Suppressor macrophage treated with lipopolysaccharide for 1 hour (primary cell): ENCODE data around the gene NKX2-4.
"Not testable (repeated sequence)": the region's sequence is repeated elsewhere in the genome, so short reads cannot be mapped to it uniquely, and the experiment has no call there.

Experiments used
- DNase-seq, 3 donors: peaks; one replicate each; pipeline ENCODE4 v3.0.0-alpha.2; 2020 to 2022

Gene NKX2-4

DNA sequence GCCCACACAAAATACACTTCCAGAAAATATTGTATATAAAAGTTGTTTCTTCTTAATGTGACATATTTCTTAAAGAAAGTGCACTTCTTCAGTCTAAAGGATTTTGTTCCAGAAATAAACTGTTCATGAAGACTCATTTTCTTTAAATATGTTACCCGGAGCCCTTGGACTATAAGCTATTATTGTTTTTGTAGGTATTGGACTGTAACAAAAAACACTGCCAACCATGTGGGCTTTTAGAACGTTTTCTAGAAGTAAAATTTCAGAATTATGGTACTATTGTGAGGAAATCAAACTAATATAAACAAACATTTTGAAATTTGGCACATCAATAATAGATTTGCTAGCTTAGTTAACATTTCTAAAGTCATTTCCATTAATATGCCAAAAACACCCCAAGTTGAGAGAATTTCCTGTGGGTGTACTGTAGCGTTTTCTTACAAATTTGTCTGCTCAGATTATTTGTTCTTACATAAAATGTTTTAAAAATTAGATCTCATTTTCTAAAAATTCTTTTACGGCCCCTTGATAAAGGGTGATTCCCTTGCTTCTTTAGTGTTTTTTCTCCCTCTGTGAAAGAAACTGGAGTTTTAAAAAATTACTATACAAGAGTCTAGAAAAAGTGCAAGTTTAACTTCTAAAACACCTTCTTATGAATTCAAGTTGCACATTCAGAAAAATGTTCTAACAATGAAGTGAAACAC is 3.4 kb downstream of the NKX2-4 start:
- DNase-seq = no peak

DNA sequence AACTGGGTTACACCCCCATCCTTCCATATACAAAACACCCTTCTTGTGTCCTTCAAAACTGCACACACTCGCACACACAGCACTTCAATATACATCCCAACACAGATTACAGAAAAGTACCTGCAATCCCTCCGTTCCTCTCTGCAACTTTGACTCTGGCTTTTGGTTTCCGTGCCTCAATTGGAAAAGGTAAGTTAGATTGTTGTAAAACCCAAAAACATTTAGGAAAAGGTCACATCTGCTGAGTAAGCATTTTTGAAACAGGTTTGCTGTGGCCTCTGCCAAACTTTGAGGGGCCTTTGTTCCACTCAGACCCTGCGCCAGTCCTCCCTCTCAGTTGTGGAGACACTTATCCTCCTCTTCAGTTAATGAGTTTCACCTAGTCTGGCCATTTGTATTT is 4.2 kb downstream of the NKX2-4 start:
- no peak for DNase-seq

DNA sequence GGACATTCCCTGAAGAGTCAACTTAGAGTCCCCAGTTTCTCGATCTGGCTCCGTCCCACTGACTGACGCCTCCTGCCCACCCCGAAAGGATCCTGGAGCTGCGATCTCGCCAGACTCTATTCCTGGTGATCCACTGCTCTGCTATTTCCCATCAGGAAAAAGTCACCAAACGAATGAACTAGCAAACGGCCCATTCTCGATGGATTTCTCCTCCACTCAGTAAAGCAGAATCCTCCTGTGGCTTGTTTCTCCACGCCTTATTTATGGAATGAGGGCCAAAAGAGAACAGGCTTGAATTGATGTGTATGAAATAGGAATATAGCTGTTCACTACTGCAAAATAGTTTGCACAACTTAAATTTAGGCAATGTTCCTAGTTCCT is 5.4 kb downstream of the NKX2-4 start:
- DNase-seq = no peak

DNA sequence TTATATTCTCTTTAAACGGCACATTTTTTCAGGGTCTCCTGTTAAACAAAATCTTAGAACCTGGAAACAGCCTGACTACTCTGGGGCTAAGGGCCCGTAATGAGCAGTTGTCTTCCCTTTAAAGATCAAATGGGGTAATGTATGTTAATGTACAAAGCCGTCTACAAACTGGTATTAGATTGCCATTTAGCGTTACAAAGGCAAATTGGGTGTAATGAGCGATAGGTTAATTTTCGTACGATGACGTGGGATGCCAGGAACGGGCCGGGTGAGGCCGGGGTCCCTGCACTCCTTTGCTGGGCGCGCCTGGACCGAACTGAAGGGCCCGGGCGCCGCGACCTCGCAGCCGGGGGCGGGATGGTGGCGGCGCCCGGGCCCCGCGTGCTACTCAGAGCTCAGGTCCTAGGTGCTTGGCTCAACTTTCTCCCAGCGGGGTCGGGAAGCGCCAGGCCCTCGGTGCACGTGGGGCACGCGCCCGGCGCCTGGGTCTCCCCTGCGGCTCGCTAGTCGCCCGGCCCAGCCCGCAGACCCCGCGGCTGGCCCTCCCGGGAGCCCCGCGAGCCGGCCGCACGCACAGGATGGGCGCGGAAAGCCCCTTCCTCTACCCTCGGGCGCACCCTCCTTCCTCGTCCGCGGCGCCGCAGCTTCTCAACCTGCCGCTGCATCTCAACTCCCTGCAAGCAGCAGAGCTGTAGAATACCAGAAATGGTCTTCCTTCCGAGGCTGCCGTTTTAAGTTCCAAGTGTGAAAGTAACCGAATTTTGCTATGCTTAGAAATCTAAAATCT is 5.9 kb downstream of the NKX2-4 start:
- DNase-seq = peak in 1 of 3 donors; percentile 13

DNA sequence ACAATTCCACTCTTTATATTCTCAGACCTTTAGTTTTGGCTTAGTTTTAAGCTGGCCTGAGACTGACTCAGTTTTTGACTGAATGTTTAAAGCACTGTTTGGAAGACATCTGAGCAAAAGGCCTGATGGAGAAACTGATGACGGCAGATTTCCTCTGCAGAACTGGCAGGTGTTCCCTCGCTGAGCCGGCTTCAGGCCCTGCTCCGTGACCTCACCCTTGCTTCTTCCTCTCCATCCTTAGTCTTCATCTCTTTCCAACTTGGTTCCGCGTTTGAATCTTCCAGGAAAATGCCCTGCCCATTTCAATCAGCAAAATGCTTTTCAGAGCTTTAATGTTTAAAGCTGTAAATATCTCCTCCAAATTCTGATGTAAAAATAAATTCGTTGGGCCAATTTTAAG is 6.6 kb downstream of the NKX2-4 start:
- DNase-seq = no peak

DNA sequence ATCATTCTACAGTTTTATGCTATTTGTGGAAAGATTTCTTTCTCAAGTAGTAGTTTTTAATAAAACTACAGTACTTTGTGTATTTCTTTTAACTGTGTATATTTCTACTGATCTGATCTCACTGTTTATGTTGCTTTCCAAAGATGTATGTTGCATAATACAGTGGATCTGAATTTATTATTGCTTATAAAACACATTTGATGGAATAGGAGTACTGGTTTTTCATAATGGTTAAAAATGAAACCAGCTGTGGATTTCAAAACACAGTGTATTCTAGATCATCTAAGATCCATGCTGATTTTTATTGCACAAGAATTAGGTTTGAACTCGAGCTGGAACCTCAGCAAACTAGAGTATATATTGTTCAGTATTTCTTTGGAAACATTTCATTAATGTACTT is 8.0 kb downstream of the NKX2-4 start:
- no peak for DNase-seq

DNA sequence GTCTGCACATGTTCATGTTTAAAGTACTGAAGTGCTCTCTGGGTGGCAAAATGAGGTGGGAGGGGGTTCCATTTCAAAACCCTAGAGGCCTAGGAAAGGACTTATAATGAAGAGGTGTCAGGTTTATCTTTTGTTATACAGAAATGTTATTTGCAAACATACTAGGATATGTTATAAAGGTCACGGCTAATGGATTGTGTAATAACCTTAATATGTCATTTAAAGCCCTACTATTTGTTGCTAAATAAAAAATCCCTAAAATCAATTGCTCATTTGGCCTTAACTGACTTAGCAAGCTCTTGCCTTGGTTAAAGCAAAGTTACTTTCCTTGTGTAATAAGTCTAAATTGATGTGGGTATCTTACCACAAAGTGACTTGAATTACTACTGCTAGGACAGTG is 8.8 kb downstream of the NKX2-4 start:
- DNase-seq = no peak

DNA sequence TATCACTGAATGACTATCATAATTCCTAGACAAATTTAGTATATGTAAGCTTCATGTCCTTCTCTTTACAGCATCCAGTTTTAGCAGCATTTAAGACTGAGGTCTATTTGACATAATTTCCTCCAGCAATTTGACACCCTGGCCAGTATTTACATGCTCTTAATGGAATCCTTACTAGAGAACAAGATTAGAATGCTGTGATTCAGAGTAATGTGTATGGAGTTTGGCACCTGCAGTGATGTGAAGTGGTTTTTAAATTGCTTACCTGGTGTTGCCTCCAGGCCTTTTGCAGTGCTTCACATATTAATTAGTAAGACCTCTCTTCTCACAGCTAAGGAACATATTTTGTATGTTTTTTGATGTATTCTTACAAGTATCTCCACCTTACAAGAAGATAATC is 9.8 kb downstream of the NKX2-4 start:
- DNase-seq = no peak

DNA sequence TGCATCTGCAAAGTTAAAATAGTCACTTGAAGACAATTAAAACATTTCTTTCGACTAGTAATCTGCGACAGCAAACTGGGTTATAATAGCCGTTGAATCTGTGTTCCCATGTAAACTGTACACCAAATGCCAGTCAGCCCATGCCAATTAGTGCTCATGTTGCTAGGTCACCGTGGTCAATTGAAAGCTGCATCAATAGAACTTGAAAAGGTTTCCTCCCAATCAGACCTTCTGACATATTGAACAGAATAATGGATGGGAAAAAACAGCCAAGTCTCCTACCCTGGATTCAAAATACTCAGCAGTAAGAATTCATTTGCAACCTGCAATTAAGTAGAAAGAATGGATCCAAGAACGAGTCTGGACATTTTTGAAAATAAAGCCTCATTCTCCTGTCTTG is 11.2 kb downstream of the NKX2-4 start:
- no peak for DNase-seq

DNA sequence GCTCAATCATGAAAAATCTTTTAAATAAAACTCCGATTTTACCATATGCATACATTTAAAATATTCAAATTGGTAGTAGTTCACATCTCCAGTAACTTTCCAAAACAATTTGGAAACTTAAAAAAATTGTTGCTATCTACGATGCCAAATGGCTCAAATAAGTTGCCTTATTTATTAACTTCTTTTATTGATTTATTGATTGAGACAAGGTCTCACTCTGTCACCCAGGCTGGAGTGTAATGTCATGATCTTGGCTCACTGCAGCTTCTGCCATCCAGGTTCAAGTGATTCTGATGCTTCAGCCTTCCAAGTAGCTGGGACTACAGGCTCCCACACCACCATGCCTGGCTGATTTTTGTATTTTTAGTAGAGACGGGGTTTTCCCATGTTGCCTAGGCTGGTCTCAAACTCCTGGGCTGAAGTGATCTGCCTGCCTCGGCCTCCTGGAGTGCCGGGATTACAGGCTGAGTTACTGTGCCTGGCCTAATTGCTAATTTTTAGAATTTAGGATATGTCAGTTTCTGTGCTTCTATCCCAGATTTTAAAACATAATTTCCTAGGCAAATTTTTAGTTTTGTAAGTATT is 12.9 kb downstream of the NKX2-4 start:
- DNase-seq = no peak

DNA sequence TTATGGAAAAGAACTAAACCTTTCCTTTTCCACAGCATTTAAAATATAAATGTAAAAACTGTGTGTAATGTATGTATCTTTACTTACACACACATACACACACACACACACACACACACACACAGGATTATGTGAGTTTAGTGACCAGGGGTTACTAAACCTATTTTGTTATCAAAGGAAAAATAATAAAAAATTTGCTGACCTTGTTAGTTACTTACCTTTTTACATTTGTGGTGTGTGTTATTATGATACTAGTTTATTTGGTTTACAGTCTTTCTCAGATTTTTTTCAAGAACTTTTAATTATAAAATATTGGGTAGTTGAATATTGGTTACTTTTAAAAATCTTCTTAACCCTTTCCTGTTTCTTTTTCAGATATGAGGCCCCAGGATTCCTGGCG is 15.7 kb downstream of the NKX2-4 start:
- DNase-seq = no peak

DNA sequence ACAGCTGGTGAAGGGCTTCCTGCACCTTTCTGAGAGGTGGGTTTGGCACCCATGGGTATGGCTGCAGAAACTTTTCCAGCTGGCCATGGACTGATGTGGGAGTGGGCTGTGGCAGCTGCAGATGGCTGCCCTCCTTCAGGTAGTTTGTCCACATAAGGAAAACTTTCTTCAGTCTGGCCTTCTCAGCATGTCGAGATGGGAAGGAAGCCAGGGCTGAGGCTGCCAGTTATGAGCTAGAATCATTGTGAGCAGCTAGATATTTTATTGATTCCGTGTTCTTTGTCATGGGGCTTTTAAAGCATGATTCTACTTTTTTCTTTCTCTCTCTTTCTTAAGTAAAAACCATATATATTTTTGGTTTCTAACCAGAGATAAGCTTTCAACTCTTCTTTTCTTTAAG is 16.6 kb downstream of the NKX2-4 start:
- DNase-seq = no peak

DNA sequence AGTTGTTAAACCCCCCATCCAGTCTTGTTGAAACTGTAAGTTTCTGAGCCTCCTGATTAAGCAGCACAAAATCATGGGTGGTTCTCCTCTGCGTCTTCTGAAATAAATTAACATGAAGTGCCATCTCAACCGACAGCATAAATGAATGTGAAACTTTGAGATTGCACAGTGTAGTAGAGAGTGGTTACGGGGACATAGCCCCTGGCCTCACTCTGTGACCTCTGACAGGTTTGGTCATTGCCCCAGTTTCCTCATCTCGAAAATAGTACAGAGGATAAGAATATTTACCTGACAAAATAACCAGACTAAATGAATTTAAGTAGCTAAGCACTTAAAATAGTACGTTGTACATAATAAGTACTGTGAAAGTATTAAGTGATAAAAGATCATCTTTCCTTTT is 19.1 kb downstream of the NKX2-4 start:
- no peak for DNase-seq

DNA sequence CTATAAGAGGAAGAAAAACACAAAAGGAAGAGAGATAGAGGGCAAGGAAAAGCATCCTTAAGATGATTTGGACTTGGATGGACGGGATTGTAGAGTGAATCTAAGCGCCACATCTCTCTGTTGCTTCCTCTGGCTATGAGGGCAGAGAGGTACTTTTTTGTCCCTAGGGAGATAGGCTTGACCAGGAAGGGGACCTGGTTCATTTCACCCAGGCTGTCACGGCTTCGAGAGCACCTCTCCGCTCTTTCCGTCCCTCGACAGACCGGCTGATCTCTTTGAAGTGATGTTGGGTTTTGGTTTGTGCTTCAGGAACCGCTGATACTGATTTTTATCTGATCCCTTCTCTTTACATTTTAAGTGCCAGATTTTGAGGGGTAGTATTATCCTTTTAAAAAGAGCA is 19.6 kb downstream of the NKX2-4 start:
- DNase-seq = no peak

DNA sequence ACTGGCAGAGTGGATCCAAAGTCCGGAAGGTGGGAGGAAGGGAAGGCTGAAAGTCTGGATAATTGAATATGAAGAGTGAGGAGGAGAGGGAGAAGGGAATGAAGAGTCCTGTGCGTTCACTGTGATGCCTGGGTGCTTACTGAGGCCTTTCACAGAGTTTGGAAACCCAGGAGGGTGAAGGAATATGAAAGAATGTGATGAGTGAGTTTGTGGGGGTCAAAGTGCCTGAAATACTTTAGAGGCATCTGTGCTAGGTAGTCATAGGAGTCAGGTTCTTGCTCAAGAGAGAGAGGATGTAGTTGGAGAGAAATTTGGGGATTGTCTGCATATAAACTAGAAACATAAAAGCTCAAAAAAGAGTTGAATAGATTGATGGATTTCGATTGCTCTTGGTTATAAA is 20.7 kb downstream of the NKX2-4 start:
- DNase-seq = no peak

DNA sequence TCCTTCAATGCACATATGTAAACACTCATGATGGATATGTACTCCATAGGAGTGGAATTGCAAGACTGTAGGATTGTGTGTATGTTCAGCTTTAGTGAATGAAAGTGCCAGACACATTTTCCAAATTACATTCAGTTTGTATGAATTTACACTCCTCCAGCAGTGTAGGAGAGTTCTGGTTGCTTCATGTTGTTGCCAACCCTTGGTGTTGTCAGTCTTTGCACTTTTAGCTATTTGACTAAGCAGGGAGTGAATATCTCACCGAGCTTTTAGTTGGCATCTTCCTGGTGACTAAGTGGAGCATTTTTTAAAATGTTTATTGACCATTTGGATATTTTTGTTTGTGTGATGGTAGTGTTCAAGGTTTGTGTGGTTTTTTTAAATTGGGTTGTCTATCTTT is 23.9 kb downstream of the NKX2-4 start:
- no peak for DNase-seq

DNA sequence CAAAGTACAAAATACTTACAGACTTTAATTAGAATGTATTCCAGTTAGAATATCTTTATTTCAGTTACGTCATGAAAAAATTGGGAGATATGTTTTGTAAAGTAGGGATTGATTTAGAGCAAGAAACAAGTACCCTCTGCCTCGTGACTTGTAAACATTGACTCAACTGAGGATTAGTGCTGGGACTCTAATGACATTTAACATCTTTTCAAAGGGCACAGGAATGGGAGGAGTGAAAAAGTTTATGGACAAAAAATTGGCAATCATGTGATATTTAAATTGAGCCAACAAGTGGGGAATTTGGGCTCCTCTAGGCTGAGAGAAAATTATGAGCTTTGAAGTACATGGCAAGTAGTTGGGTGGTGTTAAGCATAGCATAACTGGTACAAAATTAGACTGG is 25.3 kb downstream of the NKX2-4 start:
- no peak for DNase-seq

DNA sequence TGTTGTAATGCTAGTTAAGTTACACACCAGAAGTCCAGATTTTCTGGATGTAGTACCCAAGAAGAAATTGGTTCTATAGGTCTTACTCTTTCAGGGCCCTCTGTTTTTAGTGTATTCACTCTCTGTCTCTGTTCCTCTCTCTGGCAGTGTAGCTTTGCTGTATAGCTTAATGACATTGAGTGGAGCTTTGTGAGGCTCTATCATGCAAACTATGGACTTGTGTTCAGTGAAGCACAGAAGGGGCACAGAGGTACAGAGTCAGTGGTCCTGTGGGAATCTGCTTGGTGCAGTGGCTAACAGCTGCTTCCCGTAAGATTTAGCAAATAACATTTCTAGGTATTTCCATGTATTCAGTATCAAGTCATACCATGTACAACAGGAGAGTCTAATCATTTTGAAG is 26.1 kb downstream of the NKX2-4 start:
- DNase-seq = no peak

DNA sequence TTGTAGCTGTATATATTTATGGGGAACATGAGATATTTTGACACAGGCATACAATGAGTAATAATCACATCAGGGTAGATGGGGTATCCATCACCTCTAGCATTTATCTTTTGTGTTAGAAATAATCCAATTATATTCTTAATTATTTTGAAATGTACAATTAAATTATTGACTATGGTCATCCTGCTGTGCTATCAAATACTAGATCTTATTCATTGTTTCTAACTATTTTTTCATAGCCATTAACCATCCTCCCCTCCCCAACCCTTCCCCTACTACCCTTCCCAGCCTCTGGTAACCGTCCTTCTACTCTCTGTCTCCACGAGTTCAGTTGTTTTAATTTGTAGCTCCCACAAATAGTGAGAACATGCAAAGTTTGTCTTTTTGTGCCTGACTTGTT is 28.5 kb downstream of the NKX2-4 start:
- DNase-seq = no peak

DNA sequence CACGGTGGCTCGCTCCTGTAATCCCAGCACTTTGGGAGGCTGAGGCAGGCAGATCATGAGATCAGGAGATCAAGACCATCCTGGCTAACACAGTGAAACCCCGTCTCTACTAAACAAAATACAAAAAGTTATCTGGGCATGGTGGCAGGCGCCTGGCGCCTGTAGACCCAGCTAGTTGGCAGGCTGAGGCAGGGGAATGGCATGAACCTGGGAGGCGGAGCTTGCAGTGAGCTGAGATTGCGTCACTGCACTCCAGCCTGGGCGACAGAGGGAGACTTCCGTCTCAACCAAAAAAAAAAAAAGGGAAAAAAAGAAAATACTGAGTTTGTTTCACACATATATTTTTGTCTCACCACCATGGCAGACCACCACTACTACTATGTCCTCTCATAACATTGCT is 31.1 kb downstream of the NKX2-4 start:
- DNase-seq = not testable (repeated sequence)

DNA sequence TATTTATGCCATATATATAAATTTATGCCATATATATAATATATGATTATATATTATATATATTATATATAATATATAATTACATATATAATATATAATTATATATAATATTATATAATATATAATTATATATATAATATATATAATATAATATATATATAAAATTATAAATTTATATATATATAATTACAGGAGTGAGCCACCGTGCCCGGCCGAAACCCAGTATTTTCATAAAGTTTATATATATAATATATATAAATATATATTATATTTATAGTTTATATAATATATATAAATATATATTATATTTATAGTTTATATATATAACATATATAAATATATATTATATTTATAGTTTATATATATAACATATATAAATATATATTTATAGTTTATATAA is 31.6 kb downstream of the NKX2-4 start:
- no peak for DNase-seq

DNA sequence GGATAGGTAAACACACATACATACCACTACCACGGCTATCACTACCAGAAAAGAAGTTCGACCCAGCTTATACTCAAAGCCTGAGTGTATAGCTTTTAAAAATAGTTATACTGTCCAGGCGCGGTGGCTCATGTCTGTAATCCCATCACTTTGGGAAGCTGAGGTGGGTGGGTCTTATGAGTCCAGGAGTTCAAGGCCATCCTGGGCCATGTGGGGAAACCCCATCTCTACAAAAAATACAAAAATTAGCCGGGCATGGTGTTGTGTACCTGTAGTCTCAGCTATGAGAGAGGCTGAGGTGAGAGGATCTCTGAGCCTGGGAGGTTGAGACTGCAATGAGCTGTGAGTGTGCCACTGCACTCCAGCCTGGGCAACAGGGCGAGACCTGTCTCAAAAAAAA is 32.9 kb downstream of the NKX2-4 start:
- no peak for DNase-seq

DNA sequence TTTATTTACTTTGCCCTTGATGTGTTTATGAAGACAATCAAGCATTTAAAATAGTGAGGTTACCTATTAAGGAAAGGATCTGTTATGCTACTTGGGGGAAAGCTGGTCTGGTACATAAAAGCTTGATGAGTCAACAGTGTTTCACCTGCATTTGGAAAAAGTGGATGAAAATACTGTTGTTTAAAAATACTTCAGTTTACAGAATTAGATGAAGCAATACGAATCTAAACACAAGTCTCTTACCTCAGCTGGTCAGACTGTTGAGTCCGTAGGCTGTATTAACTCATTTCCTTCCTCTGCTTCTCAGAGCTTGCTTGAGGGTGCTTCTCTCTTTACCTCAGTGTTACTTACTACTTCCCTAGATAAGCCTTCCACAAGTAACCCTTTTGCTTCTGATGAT is 36.1 kb downstream of the NKX2-4 start:
- peak; percentile 63 to 76 (median 64) for DNase-seq

DNA sequence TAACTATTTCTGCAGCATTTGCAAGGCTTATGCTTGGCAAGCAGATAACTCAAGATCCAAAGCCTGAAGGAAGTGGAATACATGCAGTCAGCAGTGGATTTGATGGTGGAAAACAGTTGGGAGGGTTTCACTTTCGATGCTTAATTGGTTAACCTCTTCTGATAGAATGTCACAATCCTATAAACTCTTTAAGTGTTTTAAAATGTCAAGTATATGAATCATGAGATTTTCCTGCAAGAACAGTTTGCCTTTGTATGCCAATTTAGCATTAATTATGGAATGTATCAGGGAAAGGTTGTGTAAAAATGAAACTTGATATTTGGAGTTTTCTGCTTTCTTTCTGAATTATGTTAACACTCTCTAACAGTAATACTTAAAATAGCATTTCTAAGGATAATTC is 36.6 kb downstream of the NKX2-4 start:
- DNase-seq = peak; percentile 17 to 68 (median 29)
